WTC11 (cell line): Measurements from ENCODE around the gene POLR3H.

Experiments used
- JUN ChIP-seq: sonication (generic); formaldehyde crosslinking; IDR thresholded peaks from 2 replicates; pipeline ENCODE4 v1.8.0; 2023; ENCODE audit warnings: mild to moderate bottlenecking, missing genetic modification reagents
- ZBTB43 ChIP-seq: sonication (generic); formaldehyde crosslinking; IDR thresholded peaks from 2 replicates; pipeline ENCODE4 v1.8.1; 2023; ENCODE audit warnings: mild to moderate bottlenecking, missing genetic modification reagents
- TF ChIP-seq, protein P1 (sequence below): sonication (generic); formaldehyde crosslinking; IDR thresholded peaks from 2 replicates; pipeline ENCODE4 v1.8.1; 2022; ENCODE audit warnings: mild to moderate bottlenecking, missing genetic modification reagents, moderate library complexity, borderline replicate concordance

- TF ChIP-seq, protein P1, sequence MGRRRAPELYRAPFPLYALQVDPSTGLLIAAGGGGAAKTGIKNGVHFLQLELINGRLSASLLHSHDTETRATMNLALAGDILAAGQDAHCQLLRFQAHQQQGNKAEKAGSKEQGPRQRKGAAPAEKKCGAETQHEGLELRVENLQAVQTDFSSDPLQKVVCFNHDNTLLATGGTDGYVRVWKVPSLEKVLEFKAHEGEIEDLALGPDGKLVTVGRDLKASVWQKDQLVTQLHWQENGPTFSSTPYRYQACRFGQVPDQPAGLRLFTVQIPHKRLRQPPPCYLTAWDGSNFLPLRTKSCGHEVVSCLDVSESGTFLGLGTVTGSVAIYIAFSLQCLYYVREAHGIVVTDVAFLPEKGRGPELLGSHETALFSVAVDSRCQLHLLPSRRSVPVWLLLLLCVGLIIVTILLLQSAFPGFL (CRISPR knock-in tag): no peak
- TF ChIP-seq ZBTB43: no peak
- no peak for TF ChIP-seq JUN (CRISPR knock-in tag)
Measured at GRCh38 chr22:41500303-41500702, 44.0 kb downstream of the POLR3H start.
